ENCODE data around the gene DIDO1. TPM values are rescaled to one million over a fixed set of nuclear protein-coding genes. Genes with fewer than 3 reads are reported as not detected.
A peak's percentile ranks its signal among the peaks of the same experiment; 100 is the strongest.

The DIDO1 gene
- total RNA-seq, 2 donors from 2014 or later: 53.5 to 68.3 TPM

DNA sequence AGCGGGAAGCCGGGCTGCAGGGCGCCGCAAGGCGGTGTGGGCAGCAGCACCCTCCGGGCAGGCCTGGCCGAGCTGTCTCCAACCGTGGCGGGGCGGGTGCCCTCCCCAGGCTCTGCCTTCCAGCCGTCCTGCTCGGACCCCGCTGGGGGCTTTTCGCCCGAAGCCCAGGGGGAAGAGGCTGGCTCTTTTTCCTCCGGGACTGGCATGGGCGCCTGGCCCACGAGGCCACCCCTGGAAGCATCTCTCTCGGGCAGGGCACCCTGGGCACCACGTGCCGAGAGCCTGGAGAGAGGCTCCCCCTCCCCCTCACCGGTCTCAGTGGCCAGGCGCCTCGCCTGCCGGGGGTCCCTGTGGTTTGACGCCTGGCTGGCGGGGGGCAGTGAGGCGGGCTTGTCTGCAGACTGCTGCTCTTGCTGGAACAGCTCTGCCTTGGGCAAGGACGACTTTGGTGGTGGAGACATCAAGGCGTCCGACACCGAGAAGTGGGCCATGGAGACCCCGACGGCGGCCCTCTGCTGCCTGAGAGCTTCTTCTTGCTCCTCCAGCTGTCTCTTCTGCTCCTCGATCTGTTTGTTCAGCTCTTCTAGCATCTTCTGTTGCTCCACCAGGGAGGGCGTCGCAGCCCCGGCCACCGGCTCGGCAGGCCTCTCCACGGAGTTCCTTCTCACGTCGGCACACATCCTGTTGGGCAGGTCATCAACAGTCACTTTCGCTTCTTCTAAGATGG lies 45.2 kb downstream of the DIDO1 start:
- no peaks in the 10 kb centered on the region for H3K27me3 Mint-ChIP-seq (ENCODE audit: insufficient read depth)
- Histone ChIP-seq H3K9ac (ENCODE audit: extremely low read depth, low read length, poor library complexity, severe bottlenecking) (no peak overlapping the region), H3K4me1 (ENCODE audit: control insufficient read depth, insufficient read depth, low read length) (no peaks in the 10 kb centered on the region), H3K36me3 (ENCODE audit: control insufficient read depth, insufficient read depth, low read length) (peaks cover 19% of the 10 kb centered on the region), H3K4me3 (ENCODE audit: low read length) (no peak overlapping the region), H3K9me3 (ENCODE audit: control insufficient read depth, low read length) (no peaks in the 10 kb centered on the region), H3K27ac (ENCODE audit: low read depth, low read length) (no peak overlapping the region), H3K27me3 (ENCODE audit: control insufficient read depth, insufficient read depth, low read length, poor library complexity, severe bottlenecking) (no peaks in the 10 kb centered on the region)
- no peak for DNase-seq
- H3K4me3 Mint-ChIP-seq: no peak overlapping the region
- TF ChIP-seq, protein P1, sequence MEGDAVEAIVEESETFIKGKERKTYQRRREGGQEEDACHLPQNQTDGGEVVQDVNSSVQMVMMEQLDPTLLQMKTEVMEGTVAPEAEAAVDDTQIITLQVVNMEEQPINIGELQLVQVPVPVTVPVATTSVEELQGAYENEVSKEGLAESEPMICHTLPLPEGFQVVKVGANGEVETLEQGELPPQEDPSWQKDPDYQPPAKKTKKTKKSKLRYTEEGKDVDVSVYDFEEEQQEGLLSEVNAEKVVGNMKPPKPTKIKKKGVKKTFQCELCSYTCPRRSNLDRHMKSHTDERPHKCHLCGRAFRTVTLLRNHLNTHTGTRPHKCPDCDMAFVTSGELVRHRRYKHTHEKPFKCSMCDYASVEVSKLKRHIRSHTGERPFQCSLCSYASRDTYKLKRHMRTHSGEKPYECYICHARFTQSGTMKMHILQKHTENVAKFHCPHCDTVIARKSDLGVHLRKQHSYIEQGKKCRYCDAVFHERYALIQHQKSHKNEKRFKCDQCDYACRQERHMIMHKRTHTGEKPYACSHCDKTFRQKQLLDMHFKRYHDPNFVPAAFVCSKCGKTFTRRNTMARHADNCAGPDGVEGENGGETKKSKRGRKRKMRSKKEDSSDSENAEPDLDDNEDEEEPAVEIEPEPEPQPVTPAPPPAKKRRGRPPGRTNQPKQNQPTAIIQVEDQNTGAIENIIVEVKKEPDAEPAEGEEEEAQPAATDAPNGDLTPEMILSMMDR (conservative IDR thresholded peaks at IDR 0.05): no peak
- H3K4me1 Mint-ChIP-seq: peaks cover 5% of the 10 kb centered on the region
- peak overlapping the region; percentile 65 for H3K27ac Mint-ChIP-seq
- no peaks in the 10 kb centered on the region for H3K9me3 Mint-ChIP-seq
- 95 to 97% methylated on average over 31 to 45 of the region's 45 CpGs for WGBS, 2 experiments (ENCODE audit: insufficient coverage in 1 of 2, insufficient read length in 1 of 2)
- peaks cover 11% of the 10 kb centered on the region for H3K36me3 Mint-ChIP-seq (ENCODE audit: low read depth)

- Mint-ChIP-seq H3K9me3 (no peaks in the 10 kb centered on the region), H3K4me1 (peaks cover 5% of the 10 kb centered on the region), H3K4me3 (no peak overlapping the region), H3K36me3 (ENCODE audit: low read depth) (peaks cover 11% of the 10 kb centered on the region), H3K27me3 (ENCODE audit: insufficient read depth) (no peaks in the 10 kb centered on the region), H3K27ac (no peak overlapping the region)
- no peaks in the 10 kb centered on the region for H3K9me3 ChIP-seq (ENCODE audit: control insufficient read depth, low read length)
- H3K36me3 ChIP-seq (ENCODE audit: control insufficient read depth, insufficient read depth, low read length): peaks cover 16% of the 10 kb centered on the region
- no peaks in the 10 kb centered on the region for H3K4me1 ChIP-seq (ENCODE audit: control insufficient read depth, insufficient read depth, low read length)
- H3K4me3 ChIP-seq (ENCODE audit: low read length): no peak overlapping the region
- TF ChIP-seq, protein P1 (conservative IDR thresholded peaks at IDR 0.05): no peak
- no peak overlapping the region for H3K9ac ChIP-seq (ENCODE audit: extremely low read depth, low read length, poor library complexity, severe bottlenecking)
- no peak for DNase-seq
- no peaks in the 10 kb centered on the region for H3K27me3 ChIP-seq (ENCODE audit: control insufficient read depth, insufficient read depth, low read length, poor library complexity, severe bottlenecking)
- no peak overlapping the region for H3K27ac ChIP-seq (ENCODE audit: low read depth, low read length)
- 95% methylated on average over 24 to 37 of the region's 37 CpGs for WGBS, 2 experiments (ENCODE audit: insufficient coverage in 1 of 2, insufficient read length in 1 of 2)
Measured at GRCh38 chr20:62880147-62880934, 46.0 kb downstream of the DIDO1 start.

GRCh38 chr20:62879275-62880146 lies 46.8 kb downstream of the DIDO1 start:
- H3K4me3 ChIP-seq (ENCODE audit: low read length): no peak overlapping the region
- 88 to 95% methylated on average over 58 to 80 of the region's 80 CpGs for WGBS, 2 experiments (ENCODE audit: insufficient coverage in 1 of 2, insufficient read length in 1 of 2)
- DNase-seq: peak; percentile 74
- no peak overlapping the region for H3K9ac ChIP-seq (ENCODE audit: extremely low read depth, low read length, poor library complexity, severe bottlenecking)
- no peak overlapping the region for H3K27ac ChIP-seq (ENCODE audit: low read depth, low read length)
- no peaks in the 10 kb centered on the region for H3K4me1 ChIP-seq (ENCODE audit: control insufficient read depth, insufficient read depth, low read length)
- Mint-ChIP-seq H3K36me3 (ENCODE audit: low read depth) (peaks cover 11% of the 10 kb centered on the region), H3K27me3 (ENCODE audit: insufficient read depth) (no peaks in the 10 kb centered on the region), H3K4me1 (peaks cover 5% of the 10 kb centered on the region), H3K4me3 (peak overlapping the region; percentile 34), H3K9me3 (no peaks in the 10 kb centered on the region), H3K27ac (peak overlapping the region; percentile 64)
- H3K9me3 ChIP-seq (ENCODE audit: control insufficient read depth, low read length): no peaks in the 10 kb centered on the region
- TF ChIP-seq, protein P1 (conservative IDR thresholded peaks at IDR 0.05): no peak
- H3K36me3 ChIP-seq (ENCODE audit: control insufficient read depth, insufficient read depth, low read length): peaks cover 16% of the 10 kb centered on the region
- H3K27me3 ChIP-seq (ENCODE audit: control insufficient read depth, insufficient read depth, low read length, poor library complexity, severe bottlenecking): no peaks in the 10 kb centered on the region
